HepG2 (cell line): Measurements from ENCODE around the gene CLEC16A. TPM values are rescaled to one million over a fixed set of nuclear protein-coding genes. Genes with fewer than 3 reads are reported as not detected.

Experiments used
- ATAC-seq: fragments of 200-7000 bp; cut with Tn5 transposase; 3 replicates; pipeline ENCODE4 v1.9.1; 2020; ENCODE audit warnings: mild to moderate bottlenecking, moderate library complexity
- BruUV-seq: library from RNA; stranded (reverse); fragments of 400-500 nt; replicated peaks from 2 replicates; lab custom pipeline; 2021; lab: Mats Ljungman, UMichigan
- CTCF ChIA-PET: fragments of 300-600 bp; formaldehyde crosslinking; extraction: SDS; loops from one replicate; lab custom pipeline; 2021; ENCODE audit warnings: low total read pairs, inconsistent platforms, low intra/inter-chr PET ratio; lab: Yijun Ruan, JAX
- POLR2A ChIA-PET: fragments of 350-600 bp; sonication (Branson Sonifier 250); formaldehyde crosslinking; loops from one replicate; lab custom pipeline; 2020; ENCODE audit warnings: antibody characterized with exemption, inconsistent platforms; lab: Yijun Ruan, JAX
- DNase-seq: peaks from one replicate; pipeline ENCODE4 v3.0.0-alpha.2; 2015; ENCODE audit warnings: low spot score
- FAIRE-seq: peaks from 3 replicates; lab custom pipeline; 2011; peaks lifted over from hg19 to GRCh38; lab: Jason Lieb, UNC
- H2AFZ ChIP-seq: one replicate; pipeline ENCODE4 v1.6.1; 2011; ENCODE audit warnings: low read length, inconsistent platforms
- H3K27ac ChIP-seq: fragments of 300-600 bp; 3 replicates; pipeline ENCODE4 v1.8.0; 2011; ENCODE audit warnings: mixed run types, mild to moderate bottlenecking, mixed read lengths, low read length, inconsistent platforms; ENCODE audit not compliant: insufficient read depth; ENCODE audit errors: extremely low read length
- H3K27me3 ChIP-seq, 2 experiments: fragments of 200-600 bp in 1 of 2; 2 replicates in 1 of 2; 3 replicates in 1 of 2; pipeline versions ENCODE4 v1.6.0 to v1.8.0; 2011; ENCODE audit warnings: low read length in 2 of 2, mild to moderate bottlenecking in 2 of 2, moderate library complexity in 2 of 2, inconsistent platforms in 1 of 2; ENCODE audit not compliant: insufficient read depth in 2 of 2, control insufficient read depth in 1 of 2
- H3K36me3 ChIP-seq, 2 experiments: fragments of 200-600 bp in 1 of 2; replicated peaks in 1 of 2; 2 replicates in 1 of 2; 3 replicates in 1 of 2; pipeline versions ENCODE4 v1.5.1 to v1.8.0; 2011; ENCODE audit warnings: low read length in 2 of 2, inconsistent platforms in 1 of 2; ENCODE audit not compliant: insufficient read depth in 2 of 2, control insufficient read depth in 1 of 2
- H3K4me1 ChIP-seq: 2 replicates; pipeline ENCODE4 v1.5.1; 2012; ENCODE audit warnings: low read length, inconsistent platforms; ENCODE audit not compliant: insufficient read depth
- H3K4me2 ChIP-seq: 2 replicates; pipeline ENCODE4 v1.6.0; 2011; ENCODE audit warnings: low read depth, low read length, inconsistent platforms
- H3K4me3 ChIP-seq, 3 experiments: fragments of 200-600 bp in 1 of 3; sonication (generic), shearing (Covaris generic) in 1 of 3; replicated peaks in 1 of 3; 2 replicates each; pipeline ENCODE4 v1.5.1; 2011 to 2016; ENCODE audit warnings: low read length in 3 of 3, inconsistent platforms in 2 of 3, low read depth in 2 of 3, mild to moderate bottlenecking in 2 of 3, control low read depth in 1 of 3, mixed read lengths in 1 of 3; ENCODE audit not compliant: insufficient read depth in 1 of 3
- H3K79me2 ChIP-seq: one replicate; pipeline ENCODE4 v1.6.1; 2011; ENCODE audit warnings: low read length, inconsistent platforms; ENCODE audit not compliant: insufficient read depth
- H3K9ac ChIP-seq: 2 replicates; pipeline ENCODE4 v1.6.0; 2011; ENCODE audit warnings: mild to moderate bottlenecking, low read depth, low read length, inconsistent platforms; ENCODE audit not compliant: insufficient read depth
- H3K9me3 ChIP-seq: 2 replicates; pipeline ENCODE4 v1.5.1; 2012; ENCODE audit warnings: mild to moderate bottlenecking, low read length
- H4K20me1 ChIP-seq: 2 replicates; pipeline ENCODE4 v1.6.0; 2011; ENCODE audit warnings: inconsistent platforms, mild to moderate bottlenecking, low read length, moderate library complexity; ENCODE audit not compliant: insufficient read depth
- ESRRA ChIP-seq: sonication (generic); formaldehyde crosslinking; IDR thresholded peaks from 2 replicates; pipeline ENCODE4 v1.5.1; 2020; ENCODE audit warnings: mild to moderate bottlenecking, low read depth, missing genetic modification reagents
- KDM6A ChIP-seq: IDR thresholded peaks from 2 replicates; pipeline ENCODE4 v1.6.1; 2016; ENCODE audit warnings: low read depth
- PLSCR1 ChIP-seq: sonication (generic); formaldehyde crosslinking; IDR thresholded peaks from 2 replicates; pipeline ENCODE4 v1.5.0; 2020; ENCODE audit warnings: missing genetic modification reagents, mild to moderate bottlenecking, borderline replicate concordance
- POGK ChIP-seq: sonication (generic); formaldehyde crosslinking; conservative IDR thresholded peaks from 2 replicates; pipeline ENCODE4 v1.8.0; 2022; ENCODE audit warnings: mild to moderate bottlenecking, moderate library complexity, missing genetic modification reagents
- WGBS: methylation state at CpG from one replicate; pipeline ENCODE4 v1.1.6; 2017; ENCODE audit warnings: low lambda C conversion rate; 5-methylcytosine and 5-hydroxymethylcytosine counted together
- in situ Hi-C: cut with HindIII; loops from 2 replicates; pipeline ENCODE4 v1.10.0; 2017; ENCODE audit warnings: low pct_unique_long_range_greater_than_20kb; ENCODE audit not compliant: extremely low pct_ligation_motif_present
- intact Hi-C: fragments of 100-400 bp; cut with micrococcal nuclease; formaldehyde crosslinking; loops from one replicate; pipeline ENCODE4 v1.10.0; 2022; ENCODE audit not compliant: unreplicated experiment
- polyA plus RNA-seq, 8 experiments: library from polyadenylated mRNA; depleted of rRNA in 3 of 8; stranded (reverse) in 7 of 8; unstranded in 1 of 8; fragments of >200 nt; fragmentation: Illumina TruSeq in 4 of 8; extraction: Trizol in 4 of 8; gene quantifications; 2 replicates each; pipeline versions ENCODE4 v1.2.1 to v1.2.3, GENCODE V29; 2011 to 2016; ENCODE audit warnings: low read depth in 4 of 8, missing spikeins in 1 of 8, mixed read lengths in 1 of 8; ENCODE audit not compliant: insufficient read depth in 1 of 8
- total RNA-seq, 5 experiments: library from RNA; depleted of rRNA; stranded (reverse); fragments of >200 nt; fragmentation: Illumina TruSeq; extraction: Trizol; gene quantifications; 2 replicates each; pipeline ENCODE4 v1.2.3, GENCODE V29; 2016; ENCODE audit warnings: low read depth in 1 of 5

CLEC16A gene
- total and polyA plus RNA-seq, 2 of the 13 experiments (the other 11 are each of a cell fraction or from before 2014, with no cell fraction given): 8.5 to 10.3 TPM

- no peak overlapping the region for H3K27ac ChIP-seq
Observed at GRCh38 chr16:11121914-11122692, 177.7 kb downstream of the CLEC16A start.

More at GRCh38 chr16:11121914-11122692, 177.7 kb downstream of the CLEC16A start:
- H3K79me2 ChIP-seq: no peaks in the 10 kb centered on the region
- BruUV-seq: no TSS peak
- ChIA-PET POLR2A (no interaction called here), CTCF (no interaction called here)
- no peaks in the 10 kb centered on the region for H3K27me3 ChIP-seq
- no peak overlapping the region for H3K9ac ChIP-seq
- in situ Hi-C loops (no loop called here), intact Hi-C loops (no loop called here)
- ATAC-seq (no peak), DNase-seq (no peak), FAIRE-seq (no peak)
- H3K4me1 ChIP-seq: no peaks in the 10 kb centered on the region
- H4K20me1 ChIP-seq: no peaks in the 10 kb centered on the region
- H3K36me3 ChIP-seq: peaks cover 7 to 18% of the 10 kb centered on the region in 2 experiments
- 91% methylated on average over 8 of the region's 8 CpGs for WGBS
- H3K4me2 ChIP-seq: no peak overlapping the region
- H3K9me3 ChIP-seq: no peaks in the 10 kb centered on the region
- H2AFZ ChIP-seq: no peak overlapping the region
- TF ChIP-seq POGK (CRISPR knock-in tag) (no peak), ESRRA (no peak), PLSCR1 (CRISPR knock-in tag) (no peak), KDM6A (CRISPR knock-in tag) (no peak)
- no peak overlapping the region for H3K4me3 ChIP-seq
